IMR-90 (cell line): Measurements from ENCODE around the gene ILF2. TPM values are rescaled to one million over a fixed set of nuclear protein-coding genes. Genes with fewer than 3 reads are reported as not detected.
A peak's percentile ranks its signal among the peaks of the same experiment; 100 is the strongest.

Experiments
- ATAC-seq: fragments of 200-7000 bp; cut with Tn5 transposase; 2 replicates; pipeline ENCODE4 v1.9.1; 2020; ENCODE audit warnings: low read depth, mild to moderate bottlenecking, moderate library complexity
- BruUV-seq: library from RNA; stranded (reverse); fragments of 400-500 nt; replicated peaks from 2 replicates; lab custom pipeline; 2021; lab: Mats Ljungman, UMichigan
- CTCF ChIA-PET: fragments of 300-600 bp; formaldehyde crosslinking; extraction: SDS; loops from one replicate; lab custom pipeline; 2021; ENCODE audit warnings: antibody characterized with exemption; lab: Yijun Ruan, JAX
- POLR2A ChIA-PET: fragments of 300-600 bp; sonication (Branson Sonifier 250); formaldehyde crosslinking; loops from one replicate; lab custom pipeline; 2022; ENCODE audit warnings: antibody characterized with exemption; ENCODE audit not compliant: unreplicated experiment; lab: Charles Lee
- DNase-seq: peaks from one replicate; pipeline ENCODE4 v3.0.0; 2013
- H2AFZ ChIP-seq: replicated peaks from 2 replicates; pipeline ENCODE3; 2013; ENCODE audit warnings: low read length, mild to moderate bottlenecking; ENCODE audit not compliant: poor library complexity
- H2AK5ac ChIP-seq: 2 replicates; pipeline ENCODE4 v1.6.1; 2013; ENCODE audit warnings: low read depth, low read length, inconsistent platforms
- H2AK9ac ChIP-seq: replicated peaks from 2 replicates; pipeline ENCODE3; 2013; ENCODE audit warnings: mild to moderate bottlenecking, low read depth, low read length, moderate library complexity; ENCODE audit not compliant: poor library complexity
- H2BK120ac ChIP-seq: 2 replicates; pipeline ENCODE4 v1.6.1; 2013; ENCODE audit warnings: low read depth, low read length, inconsistent platforms
- H2BK15ac ChIP-seq: 3 replicates; pipeline ENCODE4 v1.6.1; 2013; ENCODE audit warnings: low read depth, low read length, inconsistent platforms
- H2BK20ac ChIP-seq: 2 replicates; pipeline ENCODE4 v1.6.1; 2013; ENCODE audit warnings: low read depth, mild to moderate bottlenecking, inconsistent platforms, low read length, moderate library complexity
- H2BK5ac ChIP-seq: 2 replicates; pipeline ENCODE4 v1.6.1; 2013; ENCODE audit warnings: mild to moderate bottlenecking, low read depth, low read length, inconsistent platforms; ENCODE audit not compliant: poor library complexity, severe bottlenecking
- H3K14ac ChIP-seq: replicated peaks from 2 replicates; pipeline ENCODE4 v1.6.1; 2013; ENCODE audit warnings: low read depth, low read length, inconsistent platforms
- H3K18ac ChIP-seq: 2 replicates; pipeline ENCODE4 v1.6.1; 2013; ENCODE audit warnings: low read depth, low read length, control low read depth
- H3K23ac ChIP-seq: 2 replicates; pipeline ENCODE4 v1.6.1; 2013; ENCODE audit warnings: low read depth, low read length, inconsistent platforms
- H3K27ac ChIP-seq: 2 replicates; pipeline ENCODE4 v1.5.1; 2013; ENCODE audit warnings: mild to moderate bottlenecking, control low read depth, low read length; ENCODE audit not compliant: insufficient read depth
- H3K27me3 ChIP-seq: 2 replicates; pipeline ENCODE4 v1.6.1; 2013; ENCODE audit warnings: low read length; ENCODE audit not compliant: control insufficient read depth, insufficient read depth
- H3K36me3 ChIP-seq: 2 replicates; pipeline ENCODE4 v1.6.1; 2013; ENCODE audit warnings: low read length, mixed read lengths; ENCODE audit not compliant: control insufficient read depth, insufficient read depth
- H3K4ac ChIP-seq: 2 replicates; pipeline ENCODE4 v1.6.1; 2013; ENCODE audit warnings: low read depth, low read length, inconsistent platforms
- H3K4me1 ChIP-seq: 2 replicates; pipeline ENCODE4 v1.6.1; 2013; ENCODE audit warnings: low read length, mixed read lengths; ENCODE audit not compliant: control insufficient read depth, insufficient read depth
- H3K4me2 ChIP-seq: 2 replicates; pipeline ENCODE4 v1.6.1; 2013; ENCODE audit warnings: low read depth, mild to moderate bottlenecking, control low read depth, low read length, moderate library complexity
- H3K4me3 ChIP-seq: 2 replicates; pipeline ENCODE4 v1.5.1; 2013; ENCODE audit warnings: low read depth, mild to moderate bottlenecking, control low read depth, low read length, moderate library complexity; ENCODE audit not compliant: insufficient read depth
- H3K56ac ChIP-seq: 2 replicates; pipeline ENCODE4 v1.6.1; 2013; ENCODE audit warnings: low read length, inconsistent platforms; ENCODE audit not compliant: insufficient read depth; ENCODE audit errors: extremely low read depth
- H3K79me1 ChIP-seq, 2 experiments: 2 replicates each; pipeline ENCODE4 v1.6.1; 2013; ENCODE audit warnings: low read length in 2 of 2, inconsistent platforms in 1 of 2, low read depth in 1 of 2
- H3K9ac ChIP-seq: 2 replicates; pipeline ENCODE4 v1.6.1; 2013; ENCODE audit warnings: low read depth, low read length, control low read depth
- H3K9me1 ChIP-seq: 2 replicates; pipeline ENCODE4 v1.6.1; 2013; ENCODE audit warnings: low read length, inconsistent platforms; ENCODE audit not compliant: insufficient read depth
- H3K9me3 ChIP-seq: 2 replicates; pipeline ENCODE4 v1.6.1; 2013; ENCODE audit warnings: low read length; ENCODE audit not compliant: control insufficient read depth, insufficient read depth
- H4K20me1 ChIP-seq: 2 replicates; pipeline ENCODE4 v1.6.1; 2013; ENCODE audit warnings: low read length, inconsistent platforms; ENCODE audit not compliant: insufficient read depth
- H4K5ac ChIP-seq: 2 replicates; pipeline ENCODE4 v1.6.1; 2013; ENCODE audit warnings: mild to moderate bottlenecking, low read depth, low read length, control low read depth
- H4K8ac ChIP-seq, 2 experiments: 2 replicates each; pipeline ENCODE4 v1.6.1; 2013; ENCODE audit warnings: low read depth in 2 of 2, low read length in 2 of 2, control low read depth in 1 of 2, inconsistent platforms in 1 of 2
- H4K91ac ChIP-seq: 2 replicates; pipeline ENCODE4 v1.6.1; 2013; ENCODE audit warnings: low read depth, low read length, inconsistent platforms; ENCODE audit not compliant: insufficient read depth
- BHLHE40 ChIP-seq: fragments of 150-350 bp; IDR thresholded peaks from 2 replicates; pipeline ENCODE4 v1.6.1; 2016; ENCODE audit warnings: mild to moderate bottlenecking, low read depth, low read length
- CEBPB ChIP-seq: IDR thresholded peaks from 2 replicates; pipeline ENCODE4 v1.6.1; 2012; ENCODE audit warnings: low read depth, low read length, improper control_type of control experiment
- CHD1 ChIP-seq: IDR thresholded peaks from 2 replicates; pipeline ENCODE4 v1.6.1; 2012; ENCODE audit warnings: low read depth, low read length, improper control_type of control experiment
- CTCF ChIP-seq: conservative IDR thresholded peaks from 2 replicates; pipeline ENCODE4 v1.5.1; 2012; ENCODE audit warnings: mild to moderate bottlenecking, low read depth, low read length, improper control_type of control experiment
- ELK1 ChIP-seq: fragments of 150-350 bp; IDR thresholded peaks from 2 replicates; pipeline ENCODE4 v1.6.1; 2016; ENCODE audit warnings: low read depth, mild to moderate bottlenecking, low read length, moderate library complexity, borderline replicate concordance
- FOS ChIP-seq: fragments of 150-350 bp; IDR thresholded peaks from 2 replicates; pipeline ENCODE4 v1.6.1; 2016; ENCODE audit warnings: low read depth, low read length
- MAFK ChIP-seq: IDR thresholded peaks from 2 replicates; pipeline ENCODE4 v1.6.1; 2012; ENCODE audit warnings: low read depth, low read length, improper control_type of control experiment
- MAZ ChIP-seq: IDR thresholded peaks from 2 replicates; pipeline ENCODE4 v1.6.1; 2012; ENCODE audit warnings: low read depth, mild to moderate bottlenecking, low read length, improper control_type of control experiment, moderate library complexity, borderline replicate concordance
- MXI1 ChIP-seq: IDR thresholded peaks from 2 replicates; pipeline ENCODE4 v1.6.1; 2012; ENCODE audit warnings: low read depth, mild to moderate bottlenecking, low read length, moderate library complexity, borderline replicate concordance
- NFE2L2 ChIP-seq: fragments of 150-350 bp; IDR thresholded peaks from 2 replicates; pipeline ENCODE4 v1.6.1; 2016; ENCODE audit warnings: low read depth, mild to moderate bottlenecking, low read length
- RAD21 ChIP-seq: IDR thresholded peaks from 2 replicates; pipeline ENCODE4 v1.6.1; 2012; ENCODE audit warnings: low read length, improper control_type of control experiment
- RCOR1 ChIP-seq: IDR thresholded peaks from 2 replicates; pipeline ENCODE4 v1.6.1; 2012; ENCODE audit warnings: mild to moderate bottlenecking, low read length, improper control_type of control experiment; ENCODE audit not compliant: insufficient replicate concordance
- RFX5 ChIP-seq: IDR thresholded peaks from 2 replicates; pipeline ENCODE4 v1.8.0; 2012; ENCODE audit warnings: low read depth, mild to moderate bottlenecking, low read length, moderate library complexity
- SMC3 ChIP-seq: fragments of 150-350 bp; IDR thresholded peaks from 2 replicates; pipeline ENCODE4 v1.6.1; 2016; ENCODE audit warnings: low read depth, mild to moderate bottlenecking, antibody characterized with exemption, low read length, moderate library complexity
- USF2 ChIP-seq: fragments of 150-350 bp; IDR thresholded peaks from 2 replicates; pipeline ENCODE4 v1.6.1; 2017; ENCODE audit warnings: mild to moderate bottlenecking, antibody characterized with exemption, low read length, low read depth
- WGBS, 2 experiments: methylation state at CpG; one replicate each; pipeline versions ENCODE4 v1.1.5 to v1.1.7; 2013; ENCODE audit warnings: missing lambda C conversion rate in 2 of 2; ENCODE audit not compliant: insufficient read length in 1 of 2; ENCODE audit errors: extremely low coverage in 2 of 2; 5-methylcytosine and 5-hydroxymethylcytosine counted together
- dilution Hi-C: fragments of 300-500 bp; cut with HindIII; formaldehyde crosslinking; loops from one replicate; pipeline ENCODE4 v1.14.3; 2018; ENCODE audit warnings: low sequenced_read_pairs; ENCODE audit not compliant: unreplicated experiment
- in situ Hi-C: fragments of 300-500 bp; cut with MboI; formaldehyde crosslinking; loops from 3 replicates; pipeline ENCODE4 v1.14.3; 2019; ENCODE audit warnings: low sequenced_read_pairs, inconsistent platforms, mixed read lengths
- intact Hi-C: fragments of 100-400 bp; cut with micrococcal nuclease; formaldehyde crosslinking; loops from 2 replicates; pipeline ENCODE4 v1.10.0; 2022
- polyA plus RNA-seq, 3 experiments: library from polyadenylated mRNA; depleted of rRNA; stranded (reverse); fragments of >200 nt; gene quantifications; 2 replicates each; pipeline ENCODE4 v1.2.3, GENCODE V29; 2012; ENCODE audit warnings: low replicate concordance in 1 of 3
- total RNA-seq: library from RNA; depleted of rRNA; stranded (reverse); fragments of >200 nt; gene quantifications from 2 replicates; pipeline ENCODE4 v1.2.3, GENCODE V29; 2012

The ILF2 gene
- total and polyA plus RNA-seq, 2 of the 4 experiments (the other 2 are of a cell fraction) = 273 to 504 TPM

GRCh38 chr1:153648000-153648643 lies 22.7 kb downstream of the ILF2 start:
- Histone ChIP-seq H2AK9ac (no peak overlapping the region), H3K4me1 (peaks cover 6% of the 10 kb centered on the region), H2BK120ac (no peak overlapping the region), H3K4me3 (no peak overlapping the region), H3K27ac (no peak overlapping the region), H4K20me1 (peaks cover 4% of the 10 kb centered on the region; the same call in 1 of the 2 replicates), H4K8ac (0 out of 4 replicates have a peak overlapping the region, but pooled peaks of 1 of the 2 experiments have one; percentile 51), H4K91ac (no peak overlapping the region), H2BK5ac (no peak overlapping the region), H2AFZ (no peak overlapping the region), H2AK5ac (no peak overlapping the region), H3K56ac (no peak overlapping the region), H3K79me1 (peaks cover under 1 to 30% of the 10 kb centered on the region in 2 experiments; a peak in 3 of 4 replicates), H2BK20ac (no peak overlapping the region), H3K27me3 (no peaks in the 10 kb centered on the region), H3K18ac (no peak overlapping the region), H2BK15ac (no peak overlapping the region), H3K14ac (no peak overlapping the region), H3K9me3 (no peaks in the 10 kb centered on the region), H3K23ac (no peak overlapping the region), H4K5ac (no peak overlapping the region), H3K4me2 (no peak overlapping the region), H3K9ac (no peak overlapping the region), H3K9me1 (peaks cover 10% of the 10 kb centered on the region), H3K4ac (no peak overlapping the region), H3K36me3 (peaks cover 21% of the 10 kb centered on the region)
- DNase-seq (no peak), ATAC-seq (0 out of 2 replicates have a peak, but pooled peaks have one; percentile 6)
- WGBS, 2 experiments = 80% methylated on average over 1 of the region's 10 CpGs; no CpG with 5 or more reads in 1 of the 2 experiments
- intact Hi-C loops = no loop called here
- ChIA-PET POLR2A (interaction anchor here (0.5 to 0.6 kb wide), 2 partner anchors 40 to 53 kb away, joined by 3 read pairs; no protein-coding TSS in a partner anchor), CTCF (no interaction called here)
- dilution Hi-C loops = no loop called here
- in situ Hi-C loops = loop anchor here (10.0 kb wide), 1 partner anchor 133 kb away; no protein-coding TSS in a partner anchor
- no TSS peak for BruUV-seq
- no peak for TF ChIP-seq MAFK
- TF ChIP-seq MXI1 = no peak
- no peak for TF ChIP-seq RCOR1
- TF ChIP-seq USF2 = no peak
- no peak for TF ChIP-seq MAZ
- no peak for TF ChIP-seq RAD21
- TF ChIP-seq CEBPB = no peak
- no peak for TF ChIP-seq FOS
- TF ChIP-seq CTCF = no peak
- TF ChIP-seq RFX5 = no peak
- TF ChIP-seq SMC3 = no peak
- TF ChIP-seq BHLHE40 = no peak
- TF ChIP-seq CHD1 = no peak
- TF ChIP-seq ELK1 = no peak
- no peak for TF ChIP-seq NFE2L2
